ENCODE data around the gene PTPRQ. TPM values are rescaled to one million over a fixed set of nuclear protein-coding genes. Genes with fewer than 3 reads are reported as not detected.
"Not testable (repeated sequence)": the region's sequence is repeated elsewhere in the genome, so short reads cannot be mapped to it uniquely, and the experiment has no call there.

PTPRQ gene
- total and polyA plus RNA-seq, 9 of the 15 experiments (the other 6 are each of a cell fraction or from before 2014, with no cell fraction given), result not detected

DNA sequence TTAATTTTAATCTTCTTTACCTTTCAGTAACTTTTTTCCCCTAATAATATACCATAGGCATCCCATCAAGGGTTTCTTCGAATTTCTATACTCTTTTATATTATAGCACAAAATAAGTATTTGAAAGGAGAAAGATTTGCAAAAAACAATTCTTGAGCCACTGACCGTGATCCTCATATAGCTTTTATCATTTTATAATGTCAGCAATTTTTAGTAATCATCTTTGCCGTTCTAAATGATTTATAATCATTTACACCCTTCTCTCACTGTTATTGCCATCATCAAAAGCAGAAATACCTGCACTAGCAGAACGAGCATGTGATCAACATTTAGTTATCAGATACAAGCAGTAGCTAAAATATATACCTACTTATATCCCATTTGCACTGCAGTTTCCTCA, 16.9 kb downstream of the PTPRQ start:
- Histone ChIP-seq H3K4me3 (no peak overlapping the region), H3K4me1 (replicated peaks in 1 of 2; ENCODE audit: control insufficient read depth in 2 of 2, insufficient read depth in 2 of 2, low read length in 2 of 2) (no peaks in the 10 kb centered on the region), H3K79me2 (ENCODE audit: control insufficient read depth, insufficient read depth, low read length) (no peaks in the 10 kb centered on the region), H4K20me1 (replicated peaks; ENCODE audit: control insufficient read depth, insufficient read depth, low read length) (no peaks in the 10 kb centered on the region), H3K9me3 (replicated peaks; ENCODE audit: control insufficient read depth, insufficient read depth, low read depth, low read length) (no peaks in the 10 kb centered on the region), H3K27ac (ENCODE audit: extremely low read depth, low read depth, low read length) (no peak overlapping the region), H3K27me3 (ENCODE audit: control insufficient read depth in 2 of 2, insufficient read depth in 2 of 2, low read length in 2 of 2) (no peaks in the 10 kb centered on the region), H3K9me1 (ENCODE audit: control insufficient read depth, insufficient read depth, low read length) (no peaks in the 10 kb centered on the region), H3K9ac (ENCODE audit: insufficient read depth in 1 of 2, low read depth in 2 of 2, low read length in 2 of 2) (no peak overlapping the region), H3K36me3 (ENCODE audit: control insufficient read depth, insufficient read depth, low read length) (no peaks in the 10 kb centered on the region), H2AFZ (ENCODE audit: low read depth, low read length) (no peak overlapping the region), H3K4me2 (ENCODE audit: insufficient read depth, low read length) (no peak overlapping the region)
- no TSS peak for BruUV-seq (replicated peaks)
- CTCF ChIA-PET (ENCODE audit: low intra/inter-chr PET ratio), result no interaction called here
- POLR2A ChIA-PET, result no interaction called here
- DNase-seq (ENCODE audit: extremely low read depth in 1 of 4, low spot score in 3 of 4) (no peak), FAIRE-seq (no peak), ATAC-seq (no peak)
- WGBS (ENCODE audit: insufficient coverage, low coverage, missing lambda C conversion rate), result 0% methylated on average over 4 of the region's 4 CpGs
- intact Hi-C loops (cut with micrococcal nuclease), result no loop called here
- in situ Hi-C loops (cut with MboI), result no loop called here
- TF ChIP-seq, protein P1, sequence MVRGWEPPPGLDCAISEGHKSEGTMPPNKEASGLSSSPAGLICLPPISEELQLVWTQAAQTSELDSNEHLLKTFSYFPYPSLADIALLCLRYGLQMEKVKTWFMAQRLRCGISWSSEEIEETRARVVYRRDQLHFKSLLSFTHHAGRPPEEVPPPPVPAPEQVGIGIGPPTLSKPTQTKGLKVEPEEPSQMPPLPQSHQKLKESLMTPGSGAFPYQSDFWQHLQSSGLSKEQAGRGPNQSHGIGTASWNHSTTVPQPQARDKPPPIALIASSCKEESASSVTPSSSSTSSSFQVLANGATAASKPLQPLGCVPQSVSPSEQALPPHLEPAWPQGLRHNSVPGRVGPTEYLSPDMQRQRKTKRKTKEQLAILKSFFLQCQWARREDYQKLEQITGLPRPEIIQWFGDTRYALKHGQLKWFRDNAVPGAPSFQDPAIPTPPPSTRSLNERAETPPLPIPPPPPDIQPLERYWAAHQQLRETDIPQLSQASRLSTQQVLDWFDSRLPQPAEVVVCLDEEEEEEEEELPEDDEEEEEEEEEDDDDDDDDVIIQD (CRISPR knock-in tag; IDR thresholded peaks at IDR 0.05), result no peak
- TF ChIP-seq MAFF (IDR thresholded peaks at IDR 0.05; ENCODE audit: low read length) (0 out of 2 replicates have a peak, but pooled peaks have one; percentile 18), KDM5B (IDR thresholded peaks at IDR 0.05; ENCODE audit: insufficient replicate concordance, low read depth, low read length) (no peak), MAFG (tag; conservative IDR thresholded peaks at IDR 0.05) (peak; percentile 23; the same call in 1 of the 2 replicates)

DNA sequence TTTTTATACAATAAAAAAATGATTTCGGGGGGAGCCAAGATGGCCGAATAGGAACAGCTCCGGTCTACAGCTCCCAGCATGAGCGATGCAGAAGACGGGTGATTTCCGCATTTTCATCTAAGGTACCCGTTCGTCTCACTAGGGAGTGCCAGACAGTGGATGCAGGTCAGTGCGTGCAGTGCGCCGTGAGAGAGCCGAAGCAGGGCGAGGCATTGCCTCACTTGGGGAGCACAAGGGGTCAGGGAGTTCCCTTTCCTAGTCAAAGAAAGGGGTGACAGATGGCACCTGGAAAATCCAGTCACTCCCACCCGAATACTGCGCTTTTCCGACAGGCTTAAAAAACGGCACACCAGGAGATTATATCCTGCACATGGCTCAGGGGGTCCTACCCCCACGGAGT, 17.8 kb downstream of the PTPRQ start:
- H2AFZ ChIP-seq (ENCODE audit: low read depth, low read length); CTCF ChIA-PET (ENCODE audit: low intra/inter-chr PET ratio); FAIRE-seq; H3K4me1 ChIP-seq (replicated peaks in 1 of 2; ENCODE audit: control insufficient read depth in 2 of 2, insufficient read depth in 2 of 2, low read length in 2 of 2); H3K36me3 ChIP-seq (ENCODE audit: control insufficient read depth, insufficient read depth, low read length); H3K9me1 ChIP-seq (ENCODE audit: control insufficient read depth, insufficient read depth, low read length); H3K4me3 ChIP-seq; H4K20me1 ChIP-seq (replicated peaks; ENCODE audit: control insufficient read depth, insufficient read depth, low read length); intact Hi-C loops (cut with micrococcal nuclease); DNase-seq (ENCODE audit: extremely low read depth in 1 of 4, low spot score in 3 of 4); H3K9ac ChIP-seq (ENCODE audit: insufficient read depth in 1 of 2, low read depth in 2 of 2, low read length in 2 of 2); ATAC-seq; BruUV-seq (replicated peaks); H3K79me2 ChIP-seq (ENCODE audit: control insufficient read depth, insufficient read depth, low read length); H3K9me3 ChIP-seq (replicated peaks; ENCODE audit: control insufficient read depth, insufficient read depth, low read depth, low read length); POLR2A ChIA-PET; in situ Hi-C loops (cut with MboI); H3K4me2 ChIP-seq (ENCODE audit: insufficient read depth, low read length); H3K27ac ChIP-seq (ENCODE audit: extremely low read depth, low read depth, low read length); H3K27me3 ChIP-seq (ENCODE audit: control insufficient read depth in 2 of 2, insufficient read depth in 2 of 2, low read length in 2 of 2): not testable (repeated sequence)
- WGBS (ENCODE audit: insufficient coverage, low coverage, missing lambda C conversion rate), result 0% methylated on average over 10 of the region's 18 CpGs

Data from K562 (cell line).